ENCODE measurements around the gene ICOSLG.
"Not testable (repeated sequence)": the region's sequence is repeated elsewhere in the genome, so short reads cannot be mapped to it uniquely, and the experiment has no call there.

The ICOSLG gene

DNA sequence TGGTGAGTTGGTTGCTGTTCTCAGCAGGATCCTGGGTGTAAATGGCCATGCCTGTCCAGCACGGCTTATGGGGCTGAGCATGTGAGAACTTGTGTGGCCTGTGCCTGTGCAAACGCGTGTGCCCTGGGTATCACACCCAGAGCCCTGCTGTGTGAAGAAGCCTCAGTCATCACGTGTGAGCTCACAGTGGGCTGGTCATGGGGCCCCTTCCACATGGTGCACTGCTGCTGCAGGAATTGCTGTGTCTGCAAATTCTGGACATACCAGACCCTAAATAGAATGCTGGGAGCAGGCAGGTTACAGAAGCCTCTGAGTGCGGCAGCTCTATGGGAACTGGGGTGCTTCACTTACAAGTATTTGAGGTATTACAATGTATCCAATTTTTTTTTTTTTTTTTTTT, 17.4 kb downstream of the ICOSLG start:
- ATAC-seq: peak; percentile 40
- DNase-seq: not testable (repeated sequence)

DNA sequence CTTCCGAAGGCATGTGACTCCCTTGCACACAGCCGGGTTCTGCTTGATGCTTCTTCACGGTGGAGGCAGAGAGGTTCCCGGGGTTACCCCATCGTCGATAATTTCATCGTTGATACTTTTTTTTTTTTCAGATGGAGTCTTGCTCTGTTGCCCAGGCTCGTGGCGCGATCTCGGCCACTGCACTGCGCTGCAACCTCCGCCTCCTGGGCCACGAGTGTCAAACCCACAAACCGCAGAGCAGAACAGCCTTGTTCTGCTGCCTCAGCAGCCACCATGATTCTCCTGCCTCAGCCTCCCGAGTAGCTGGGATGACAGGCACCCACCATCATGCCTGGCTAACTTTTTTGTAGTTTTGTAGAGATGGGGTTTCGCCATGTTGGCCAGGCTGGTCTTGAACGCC, 20.1 kb downstream of the ICOSLG start:
- not testable (repeated sequence) for ATAC-seq, DNase-seq

- not testable (repeated sequence) for ATAC-seq, DNase-seq
Observed at GRCh38 chr21:44218461-44218860, 22.3 kb downstream of the ICOSLG start.

DNA sequence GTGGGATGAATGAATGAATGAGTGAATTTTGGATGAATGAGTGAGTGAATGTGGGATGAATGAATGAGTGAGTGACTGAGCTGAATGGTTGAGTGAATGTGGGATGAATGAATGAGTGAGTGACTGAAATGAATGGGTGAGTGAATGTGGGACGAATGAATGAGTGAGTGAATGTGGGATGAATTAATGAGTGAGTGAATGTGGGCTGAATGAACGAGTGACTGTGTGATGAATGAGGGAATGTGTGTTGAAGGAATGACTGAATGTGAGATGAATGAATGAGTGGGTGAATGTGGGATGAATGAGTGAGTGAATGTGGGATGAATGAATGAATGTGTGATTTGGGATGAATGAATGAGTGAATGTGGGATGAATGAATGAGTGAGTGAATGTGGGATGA, 28.8 kb downstream of the ICOSLG start:
- not testable (repeated sequence) for DNase-seq, ATAC-seq

DNA sequence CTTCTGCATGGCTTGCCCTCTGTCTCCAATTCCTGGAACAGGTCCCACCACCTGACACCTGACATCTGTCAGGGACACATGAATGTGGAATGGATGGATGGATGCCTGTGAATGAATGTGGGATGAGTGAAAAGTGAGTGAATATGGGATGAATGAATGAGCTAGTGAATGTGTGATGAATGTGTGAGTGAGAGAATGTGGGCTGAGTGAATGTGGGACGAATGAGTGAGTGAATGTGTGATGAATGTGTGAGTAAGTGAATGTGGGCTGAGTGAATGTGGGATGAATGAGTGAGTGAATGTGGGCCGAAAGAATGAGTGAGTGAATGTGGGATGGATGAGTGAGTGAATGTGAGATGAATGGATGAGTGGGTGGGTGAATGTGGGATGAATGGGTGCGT, 29.2 kb downstream of the ICOSLG start:
- ATAC-seq, DNase-seq: not testable (repeated sequence)

GRCh38 chr21:44207860-44208646, 32.7 kb downstream of the ICOSLG start:
- peak; percentile 22 for ATAC-seq
- not testable (repeated sequence) for DNase-seq

DNA sequence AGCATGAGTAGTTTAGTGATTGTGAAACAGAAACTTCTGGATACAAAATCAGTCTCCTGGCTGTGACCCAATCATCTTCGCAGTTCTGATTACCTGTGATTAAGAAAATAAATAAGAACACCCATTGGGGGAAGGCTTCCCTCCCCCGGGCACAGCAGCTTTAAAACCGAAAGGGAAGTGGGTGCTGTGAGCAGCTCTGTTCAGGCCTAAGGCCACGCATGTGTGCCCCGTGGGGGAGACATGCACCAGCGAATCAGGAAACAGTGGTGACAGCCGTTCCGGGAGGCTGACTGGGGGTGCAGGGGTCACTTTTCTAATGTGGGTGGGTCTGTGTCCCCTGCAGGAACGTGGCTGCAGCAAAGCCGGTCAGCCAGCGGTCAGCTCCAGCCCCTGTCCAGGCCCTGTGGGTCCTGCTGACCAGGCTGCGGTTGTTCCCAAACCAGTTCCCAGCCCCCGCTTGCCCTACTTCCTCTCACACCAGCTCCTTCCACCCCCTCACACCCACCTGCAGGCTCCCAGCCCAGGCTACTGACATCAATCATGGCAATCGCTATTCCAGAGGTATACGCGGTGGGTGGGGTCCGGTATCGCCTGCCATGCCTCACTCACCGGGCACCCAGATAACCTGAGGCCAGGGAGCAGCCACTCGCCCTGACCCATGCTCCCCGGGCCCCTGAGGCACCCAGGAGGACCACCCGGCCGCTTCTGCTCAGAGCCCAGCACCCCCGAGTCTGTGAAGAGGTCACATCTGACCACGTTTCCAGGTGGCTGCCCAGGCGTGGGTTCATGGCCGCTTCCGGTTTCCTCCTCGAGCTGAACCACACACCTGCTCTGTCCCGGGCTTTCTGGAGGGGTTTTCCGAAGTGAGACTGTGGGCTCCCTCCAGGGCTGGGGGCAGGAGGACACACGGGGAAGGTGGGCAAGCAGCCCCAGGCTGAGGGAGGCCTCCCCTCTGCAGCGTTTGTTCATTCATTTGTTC, 33.8 kb downstream of the ICOSLG start:
- not testable (repeated sequence) for DNase-seq
- ATAC-seq: peak; percentile 56

- not testable (repeated sequence) for ATAC-seq, DNase-seq
Observed at GRCh38 chr21:44206187-44206586, 34.6 kb downstream of the ICOSLG start.

GRCh38 chr21:44202590-44203299, 38.0 kb downstream of the ICOSLG start:
- not testable (repeated sequence) for DNase-seq, ATAC-seq

GRCh38 chr21:44199997-44200396, 40.7 kb downstream of the ICOSLG start:
- ATAC-seq, DNase-seq: not testable (repeated sequence)

DNA sequence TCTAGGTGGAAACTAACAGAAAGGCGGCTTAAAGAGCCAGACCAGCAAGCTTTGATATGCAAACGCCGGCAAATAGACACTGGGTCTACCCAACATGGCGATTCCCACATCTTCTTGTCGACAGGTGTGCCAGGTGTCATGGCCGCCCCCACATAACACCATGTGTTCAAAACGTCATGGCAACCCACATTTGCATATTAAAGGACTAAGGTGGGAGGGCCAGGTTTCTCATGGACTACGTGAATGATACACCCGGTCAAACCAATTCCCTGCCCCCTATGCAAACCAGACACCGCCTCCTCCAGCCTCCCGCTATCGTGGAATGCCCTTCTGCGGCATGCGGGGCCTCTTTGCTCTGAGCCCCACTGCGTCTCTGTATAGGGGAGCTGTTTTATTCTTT, 41.3 kb downstream of the ICOSLG start:
- ATAC-seq (no peak), DNase-seq (no peak)

DNA sequence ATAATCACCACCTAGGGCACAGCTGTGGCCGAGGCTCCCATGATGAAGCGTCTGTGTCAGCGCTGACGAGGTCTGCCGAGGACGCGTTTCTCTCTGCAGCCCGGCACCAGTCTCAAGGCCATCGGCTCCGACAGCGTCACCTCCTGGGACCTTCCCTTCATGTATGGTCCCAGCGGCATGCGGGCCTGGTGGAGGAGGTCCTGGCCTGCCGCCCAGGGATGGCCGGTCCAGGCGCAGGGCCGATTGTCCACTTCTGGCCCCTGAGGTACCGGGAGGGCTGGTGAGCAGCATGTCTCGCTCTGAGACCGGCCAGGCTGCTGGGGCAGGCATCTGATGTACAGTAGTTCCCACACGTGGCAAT, 43.6 kb downstream of the ICOSLG start:
- DNase-seq, ATAC-seq: not testable (repeated sequence)

GRCh38 chr21:44196212-44197155, 44.3 kb downstream of the ICOSLG start:
- DNase-seq (peak; percentile 72), ATAC-seq (peak; percentile 98)

- DNase-seq, ATAC-seq: not testable (repeated sequence)
Observed at GRCh38 chr21:44194888-44195287, 45.9 kb downstream of the ICOSLG start.

GRCh38 chr21:44194451-44194850, 46.3 kb downstream of the ICOSLG start:
- not testable (repeated sequence) for DNase-seq, ATAC-seq

- not testable (repeated sequence) for ATAC-seq, DNase-seq
Observed at GRCh38 chr21:44193108-44193507, 47.6 kb downstream of the ICOSLG start.

GRCh38 chr21:44190349-44191271, 50.1 kb downstream of the ICOSLG start:
- DNase-seq, ATAC-seq: not testable (repeated sequence)

GRCh38 chr21:44184862-44185261, 55.9 kb downstream of the ICOSLG start:
- peak; percentile 65 for ATAC-seq
- DNase-seq: not testable (repeated sequence)

DNA sequence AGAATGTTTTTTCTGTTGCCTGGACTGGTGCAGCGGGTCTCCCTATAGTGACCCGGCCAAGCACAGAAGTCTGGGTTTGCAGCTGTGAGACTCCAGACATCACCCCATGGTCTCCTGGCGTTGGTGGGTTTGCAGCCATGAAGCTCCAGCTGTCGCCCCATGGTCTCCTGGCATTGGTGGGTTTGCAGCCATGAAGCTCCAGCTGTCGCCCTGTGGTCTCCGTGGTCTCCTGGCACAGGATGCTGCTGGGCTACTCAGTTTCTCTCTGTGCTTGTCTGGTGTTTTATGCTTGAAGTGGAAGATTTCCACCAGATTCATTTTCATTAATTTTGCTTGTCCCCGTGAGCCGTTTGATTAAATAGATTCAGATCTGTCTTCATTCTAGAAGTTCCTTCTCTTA, 58.5 kb downstream of the ICOSLG start:
- DNase-seq, ATAC-seq: not testable (repeated sequence)

DNA sequence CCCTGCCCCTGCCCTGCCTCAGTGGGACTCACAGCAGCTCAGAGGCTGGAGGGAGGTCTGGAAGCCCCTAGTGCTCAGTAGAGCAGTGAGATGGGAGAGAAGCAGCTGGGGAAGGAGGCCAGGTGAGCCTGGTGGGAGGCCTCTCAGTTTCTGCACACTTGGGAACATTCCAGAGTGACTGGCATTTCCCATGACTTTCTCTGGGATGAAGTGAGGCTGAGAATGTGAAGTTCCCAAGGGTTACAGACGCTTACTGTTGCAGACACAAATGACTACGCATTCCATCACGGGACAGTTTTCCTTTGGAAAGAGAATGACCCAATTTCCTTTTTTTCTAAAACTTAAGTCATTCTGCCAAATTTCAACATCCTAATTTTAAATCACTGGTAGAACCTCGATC, 59.2 kb downstream of the ICOSLG start:
- not testable (repeated sequence) for ATAC-seq, DNase-seq
